HL-60 (cell line): ENCODE results near the gene LMBR1.

Source experiments
- DNase-seq, 2 experiments: peaks; one replicate each; pipeline ENCODE4 v3.0.0-alpha.2; 2010 to 2020; ENCODE audit warnings: low read depth in 1 of 2, low spot score in 1 of 2
- H3K27ac ChIP-seq: fragments of 250-450 bp; sonication (Bioruptor Pico); replicated peaks from 2 replicates; pipeline ENCODE4 v1.5.1; 2020; ENCODE audit warnings: mild to moderate bottlenecking, moderate library complexity
- H3K27me3 ChIP-seq: fragments of 250-450 bp; sonication (Bioruptor Pico); 2 replicates; pipeline ENCODE4 v1.5.1; 2021; ENCODE audit warnings: mild to moderate bottlenecking, moderate library complexity; ENCODE audit not compliant: insufficient read depth, poor library complexity, severe bottlenecking
- H3K4me3 ChIP-seq: replicated peaks from 2 replicates; pipeline ENCODE4 v1.5.1; 2011; ENCODE audit warnings: mild to moderate bottlenecking, control low read depth, low read length; ENCODE audit not compliant: insufficient read depth
- GABPA ChIP-seq: IDR thresholded peaks from 2 replicates; pipeline ENCODE4 v1.6.1; 2012; ENCODE audit warnings: low read depth
- POLR2AphosphoS5 ChIP-seq: IDR thresholded peaks from 2 replicates; pipeline ENCODE4 v1.6.1; 2012; ENCODE audit warnings: low read depth
- REST ChIP-seq: IDR thresholded peaks from 2 replicates; pipeline ENCODE4 v1.6.1; 2012; ENCODE audit warnings: low read depth; ENCODE audit not compliant: insufficient replicate concordance
- SPI1 ChIP-seq: IDR thresholded peaks from 2 replicates; pipeline ENCODE4 v1.6.1; 2012; ENCODE audit warnings: low read depth, mild to moderate bottlenecking, borderline replicate concordance
- TF ChIP-seq, protein P1 (sequence below): IDR thresholded peaks from one replicate; pipeline ENCODE4 v1.5.1; 2011; ENCODE audit warnings: low read length, control low read depth, inconsistent platforms; ENCODE audit not compliant: insufficient read depth

The LMBR1 gene

GRCh38 chr7:156635529-156636385 is 257.2 kb downstream of the LMBR1 start:
- no peak for DNase-seq
- no peak overlapping the region for H3K27ac ChIP-seq
- TF ChIP-seq POLR2AphosphoS5 (no peak), REST (no peak), SPI1 (no peak), GABPA (no peak)
- TF ChIP-seq, protein P1, sequence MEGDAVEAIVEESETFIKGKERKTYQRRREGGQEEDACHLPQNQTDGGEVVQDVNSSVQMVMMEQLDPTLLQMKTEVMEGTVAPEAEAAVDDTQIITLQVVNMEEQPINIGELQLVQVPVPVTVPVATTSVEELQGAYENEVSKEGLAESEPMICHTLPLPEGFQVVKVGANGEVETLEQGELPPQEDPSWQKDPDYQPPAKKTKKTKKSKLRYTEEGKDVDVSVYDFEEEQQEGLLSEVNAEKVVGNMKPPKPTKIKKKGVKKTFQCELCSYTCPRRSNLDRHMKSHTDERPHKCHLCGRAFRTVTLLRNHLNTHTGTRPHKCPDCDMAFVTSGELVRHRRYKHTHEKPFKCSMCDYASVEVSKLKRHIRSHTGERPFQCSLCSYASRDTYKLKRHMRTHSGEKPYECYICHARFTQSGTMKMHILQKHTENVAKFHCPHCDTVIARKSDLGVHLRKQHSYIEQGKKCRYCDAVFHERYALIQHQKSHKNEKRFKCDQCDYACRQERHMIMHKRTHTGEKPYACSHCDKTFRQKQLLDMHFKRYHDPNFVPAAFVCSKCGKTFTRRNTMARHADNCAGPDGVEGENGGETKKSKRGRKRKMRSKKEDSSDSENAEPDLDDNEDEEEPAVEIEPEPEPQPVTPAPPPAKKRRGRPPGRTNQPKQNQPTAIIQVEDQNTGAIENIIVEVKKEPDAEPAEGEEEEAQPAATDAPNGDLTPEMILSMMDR = no peak
- no peak overlapping the region for H3K4me3 ChIP-seq
- no peaks in the 10 kb centered on the region for H3K27me3 ChIP-seq

DNA sequence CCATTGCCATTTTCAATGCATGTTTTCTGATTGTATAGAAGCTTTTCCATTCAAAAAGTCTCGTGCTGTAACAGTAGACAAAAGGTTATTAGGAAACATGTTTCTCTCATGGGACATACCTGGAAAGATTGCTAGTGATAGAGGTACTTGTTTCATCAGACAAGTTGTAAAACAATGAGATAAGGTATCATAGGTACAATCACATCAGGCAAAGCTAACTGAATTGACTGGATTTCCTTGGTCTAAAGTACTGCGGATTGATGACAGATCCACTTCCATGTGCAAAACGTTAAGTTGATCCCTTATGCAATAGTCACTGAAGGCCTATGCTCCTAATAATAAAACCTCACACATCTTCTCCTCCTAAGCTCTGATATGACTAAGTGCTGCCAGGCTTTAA is 258.9 kb downstream of the LMBR1 start:
- Histone ChIP-seq H3K27ac (no peak overlapping the region), H3K27me3 (no peaks in the 10 kb centered on the region), H3K4me3 (no peak overlapping the region)
- no peak for DNase-seq
- TF ChIP-seq GABPA = no peak
- TF ChIP-seq POLR2AphosphoS5 = no peak
- TF ChIP-seq REST = no peak
- TF ChIP-seq, protein P1 = no peak
- no peak for TF ChIP-seq SPI1

DNA sequence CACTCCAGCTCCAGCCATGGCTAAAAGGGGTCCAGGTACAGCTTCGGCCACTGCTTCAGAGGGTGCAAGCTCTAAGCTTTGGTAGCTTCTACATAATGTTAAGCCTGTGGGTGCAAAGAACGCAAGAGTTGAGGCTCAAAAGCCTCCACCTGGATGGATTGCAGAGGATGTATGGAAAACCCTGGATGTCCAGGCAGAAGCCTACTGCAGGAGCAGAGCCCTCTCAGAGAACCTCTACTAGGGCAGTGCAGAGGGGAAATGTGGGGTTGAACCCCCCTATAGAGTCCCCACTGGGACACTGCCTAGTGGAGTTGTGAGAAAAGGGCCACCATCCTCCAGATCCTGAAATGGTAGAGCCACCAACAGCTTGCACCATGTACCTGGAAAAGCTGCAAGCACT is 263.1 kb downstream of the LMBR1 start:
- no peak overlapping the region for H3K27ac ChIP-seq
- TF ChIP-seq REST = no peak
- TF ChIP-seq, protein P1 = no peak
- TF ChIP-seq SPI1 = no peak
- TF ChIP-seq POLR2AphosphoS5 = no peak
- TF ChIP-seq GABPA = no peak
- H3K4me3 ChIP-seq = no peak overlapping the region
- no peaks in the 10 kb centered on the region for H3K27me3 ChIP-seq
- no peak for DNase-seq
